Measurements from ENCODE around the gene SYT17.

- TF ChIP-seq EZH2 (IDR thresholded peaks at IDR 0.05) = no peak
- no peak for TF ChIP-seq POLR2AphosphoS5 (IDR thresholded peaks at IDR 0.05; ENCODE audit: borderline replicate concordance, low read depth, low read length)
- no peak for TF ChIP-seq FOXP2 (optimal IDR thresholded peaks at IDR 0.05; ENCODE audit: control extremely low read depth, extremely low read length, insufficient read depth)
Observed at GRCh38 chr16:19219836-19220235, 51.8 kb downstream of the SYT17 start.

All from SK-N-MC (cell line).